Right lobe of liver (tissue), 4 donors: ENCODE results near the gene NUP85.
A peak's percentile ranks its signal among the peaks of the same experiment; 100 is the strongest.

Experiments
- CTCF ChIP-seq, 4 donors: fragments of 200-600 bp in 3 of 4; fragments of 450-650 bp in 1 of 4; IDR thresholded peaks; one replicate each; pipeline versions ENCODE4 v1.5.1 to v1.8.0; 2016 to 2022; ENCODE audit warnings: antibody characterized with exemption in 4 of 4, mild to moderate bottlenecking in 2 of 4
- POLR2A ChIP-seq: fragments of 450-650 bp; IDR thresholded peaks from one replicate; pipeline ENCODE4 v1.6.1; 2017; ENCODE audit warnings: antibody characterized with exemption, mild to moderate bottlenecking
- donor health status: DM: no; HTN: no; CAD: no.
- donor health status: DM: no; HTN: no; CAD: no.
- donor health status: DM: no; HTN: yes; CAD: no.

- peak; percentile 56 to 97 (median 86) for TF ChIP-seq CTCF (IDR thresholded peaks at IDR 0.05)
- peak; percentile 6 for TF ChIP-seq POLR2A
Observed at GRCh38 chr17:75271233-75271954, 65.9 kb downstream of the NUP85 start.
